ELF-1 (cell line): Measurements from ENCODE around the gene ESPL1.
"Not testable (repeated sequence)": the region's sequence is repeated elsewhere in the genome, so short reads cannot be mapped to it uniquely, and the experiment has no call there.

Experiments used
- DNase-seq: peaks from one replicate; pipeline ENCODE4 v3.0.0-alpha.2; 2016; ENCODE audit warnings: low read depth, low spot score

Gene ESPL1

GRCh38 chr12:53258541-53259539 lies 9.3 kb upstream of the ESPL1 start:
- DNase-seq: no peak

- DNase-seq: no peak
Measured at GRCh38 chr12:53259891-53260290, 8.2 kb upstream of the ESPL1 start.

- no peak for DNase-seq
Measured at GRCh38 chr12:53265783-53266182, 2.3 kb upstream of the ESPL1 start.

GRCh38 chr12:53267306-53267998 lies 647 bp upstream of the ESPL1 start:
- DNase-seq: no peak

GRCh38 chr12:53268630-53269562 lies 797 bp downstream of the ESPL1 start:
- DNase-seq: peak; percentile 70

- no peak for DNase-seq
Measured at GRCh38 chr12:53274445-53274844, 6.3 kb downstream of the ESPL1 start.

GRCh38 chr12:53276511-53276910 lies 8.4 kb downstream of the ESPL1 start:
- no peak for DNase-seq

GRCh38 chr12:53277981-53278380 lies 9.9 kb downstream of the ESPL1 start:
- no peak for DNase-seq

- DNase-seq: no peak
Measured at GRCh38 chr12:53279283-53279869, 11.3 kb downstream of the ESPL1 start.

GRCh38 chr12:53279888-53280498 lies 11.9 kb downstream of the ESPL1 start:
- DNase-seq: no peak

GRCh38 chr12:53286448-53286847 lies 18.3 kb downstream of the ESPL1 start:
- DNase-seq: no peak

- DNase-seq: peak; percentile 80
Measured at GRCh38 chr12:53287741-53288216, 19.7 kb downstream of the ESPL1 start.

GRCh38 chr12:53288322-53288721 lies 20.2 kb downstream of the ESPL1 start:
- DNase-seq: no peak

GRCh38 chr12:53289891-53290290 lies 21.8 kb downstream of the ESPL1 start:
- DNase-seq: no peak

GRCh38 chr12:53290661-53291060 lies 22.6 kb downstream of the ESPL1 start:
- DNase-seq: no peak

- no peak for DNase-seq
Measured at GRCh38 chr12:53292426-53292825, 24.3 kb downstream of the ESPL1 start.

- peak; percentile 83 for DNase-seq
Measured at GRCh38 chr12:53295070-53295890, 27.2 kb downstream of the ESPL1 start, which contains the start of gene PFDN5. TSS of gene PFDN5 (plus strand) at chr12:53295542. CDS start at chr12:53295568, 26 bp downstream.

GRCh38 chr12:53295891-53296219 lies 27.8 kb downstream of the ESPL1 start:
- DNase-seq: no peak

- DNase-seq: not testable (repeated sequence)
Measured at GRCh38 chr12:53297106-53297505, 29.0 kb downstream of the ESPL1 start.

- no peak for DNase-seq
Measured at GRCh38 chr12:53298164-53298563, 30.1 kb downstream of the ESPL1 start.
